HS-27A (cell line): Measurements from ENCODE around the gene MARVELD1.
"Not testable (repeated sequence)": the region's sequence is repeated elsewhere in the genome, so short reads cannot be mapped to it uniquely, and the experiment has no call there.

Experiments used
- DNase-seq: peaks from one replicate; pipeline ENCODE4 v3.0.0-alpha.2; 2012; ENCODE audit warnings: low read depth, missing footprints

MARVELD1 gene

GRCh38 chr10:97690133-97690532 lies 23.4 kb upstream of the MARVELD1 start:
- no peak for DNase-seq

- not testable (repeated sequence) for DNase-seq
Measured at GRCh38 chr10:97698072-97698655, 15.4 kb upstream of the MARVELD1 start.

- no peak for DNase-seq
Measured at GRCh38 chr10:97701438-97702069, 12.0 kb upstream of the MARVELD1 start.

GRCh38 chr10:97703398-97704067 lies 10.0 kb upstream of the MARVELD1 start:
- no peak for DNase-seq

GRCh38 chr10:97704341-97704740 lies 9.2 kb upstream of the MARVELD1 start:
- no peak for DNase-seq

- DNase-seq, result no peak
Measured at GRCh38 chr10:97705006-97705670, 8.4 kb upstream of the MARVELD1 start.

GRCh38 chr10:97707134-97707861 lies 6.2 kb upstream of the MARVELD1 start:
- DNase-seq, result no peak

GRCh38 chr10:97708167-97708566 lies 5.4 kb upstream of the MARVELD1 start:
- no peak for DNase-seq

- DNase-seq, result no peak
Measured at GRCh38 chr10:97708976-97709946, 4.3 kb upstream of the MARVELD1 start.

GRCh38 chr10:97711640-97712572 lies 1.6 kb upstream of the MARVELD1 start:
- DNase-seq, result no peak

GRCh38 chr10:97713826-97714400 lies 383 bp downstream of the MARVELD1 start:
- no peak for DNase-seq

- DNase-seq, result no peak
Measured at GRCh38 chr10:97714401-97715258, 1.1 kb downstream of the MARVELD1 start.

GRCh38 chr10:97715259-97715874 lies 1.8 kb downstream of the MARVELD1 start:
- no peak for DNase-seq

GRCh38 chr10:97717627-97718026 lies 4.1 kb downstream of the MARVELD1 start:
- DNase-seq, result no peak

GRCh38 chr10:97718178-97718577 lies 4.6 kb downstream of the MARVELD1 start:
- DNase-seq, result no peak

- no peak for DNase-seq
Measured at GRCh38 chr10:97718659-97719142, 5.2 kb downstream of the MARVELD1 start.

GRCh38 chr10:97719602-97720001 lies 6.1 kb downstream of the MARVELD1 start:
- no peak for DNase-seq
